GM23338 (cell line): Measurements from ENCODE around the gene PCMT1. TPM values are rescaled to one million over a fixed set of nuclear protein-coding genes. Genes with fewer than 3 reads are reported as not detected.
A peak's percentile ranks its signal among the peaks of the same experiment; 100 is the strongest.
"Not testable (repeated sequence)": the region's sequence is repeated elsewhere in the genome, so short reads cannot be mapped to it uniquely, and the experiment has no call there.

Experiments
- ATAC-seq: fragments of 200-7000 bp; cut with Tn5 transposase; 3 replicates; pipeline ENCODE4 v1.9.1; 2020
- DNase-seq: peaks from one replicate; pipeline ENCODE4 v3.0.0-alpha.2; 2015; ENCODE audit warnings: low spot score
- H2AFZ ChIP-seq: fragments of 200-600 bp; sonication (generic); 2 replicates; pipeline ENCODE4 v1.8.0; 2016; ENCODE audit warnings: antibody characterized with exemption, mild to moderate bottlenecking, moderate library complexity
- H3F3A ChIP-seq: fragments of 200-600 bp; sonication (generic); replicated peaks from 2 replicates; pipeline ENCODE4 v1.8.0; 2017; ENCODE audit warnings: antibody characterized with exemption, mixed run types, low read depth
- H3K27ac ChIP-seq: fragments of 200-600 bp; sonication (generic); 2 replicates; pipeline ENCODE4 v1.6.1; 2016; ENCODE audit warnings: low read depth
- H3K27me3 ChIP-seq: fragments of 200-600 bp; sonication (generic); 2 replicates; pipeline ENCODE4 v1.8.0; 2016; ENCODE audit warnings: mild to moderate bottlenecking, mixed run types, moderate library complexity; ENCODE audit not compliant: insufficient read depth
- H3K36me3 ChIP-seq: fragments of 200-600 bp; sonication (generic); 2 replicates; pipeline ENCODE4 v1.8.0; 2016; ENCODE audit warnings: mild to moderate bottlenecking; ENCODE audit not compliant: insufficient read depth
- H3K4me1 ChIP-seq: fragments of 200-600 bp; sonication (generic); 2 replicates; pipeline ENCODE4 v1.8.0; 2016; ENCODE audit warnings: mild to moderate bottlenecking, moderate library complexity; ENCODE audit not compliant: insufficient read depth
- H3K4me2 ChIP-seq: fragments of 200-600 bp; sonication (generic); 2 replicates; pipeline ENCODE4 v1.7.1; 2017; ENCODE audit warnings: mixed run types
- H3K4me3 ChIP-seq: fragments of 200-600 bp; sonication (generic); 2 replicates; pipeline ENCODE4 v1.6.1; 2016; ENCODE audit warnings: mixed run types
- H3K79me2 ChIP-seq: fragments of 200-600 bp; sonication (generic); replicated peaks from 2 replicates; pipeline ENCODE4 v1.8.0; 2017; ENCODE audit warnings: mild to moderate bottlenecking; ENCODE audit not compliant: insufficient read depth
- H3K9me2 ChIP-seq: fragments of 200-600 bp; sonication (generic); 2 replicates; pipeline ENCODE4 v1.8.0; 2017; ENCODE audit not compliant: insufficient read depth
- H4K20me1 ChIP-seq: fragments of 200-600 bp; sonication (generic); replicated peaks from 2 replicates; pipeline ENCODE4 v1.8.0; 2017; ENCODE audit warnings: mild to moderate bottlenecking; ENCODE audit not compliant: insufficient read depth
- H3K27ac Mint-ChIP-seq: 2 replicates; pipeline ENCODE4 v1.8.0; 2020; ENCODE audit warnings: inconsistent platforms, mild to moderate bottlenecking, moderate library complexity, mixed read lengths
- H3K27me3 Mint-ChIP-seq: 3 replicates; pipeline ENCODE4 v1.8.0; 2022; ENCODE audit warnings: low read depth, mild to moderate bottlenecking, moderate library complexity, mixed read lengths, inconsistent platforms; ENCODE audit not compliant: insufficient read depth, poor library complexity
- H3K36me3 Mint-ChIP-seq: 3 replicates; pipeline ENCODE4 v1.8.0; 2021; ENCODE audit warnings: low read depth, mild to moderate bottlenecking, inconsistent platforms, moderate library complexity, mixed read lengths
- H3K4me1 Mint-ChIP-seq: 3 replicates; pipeline ENCODE4 v1.8.0; 2020; ENCODE audit warnings: mild to moderate bottlenecking, inconsistent platforms, mixed read lengths
- H3K4me3 Mint-ChIP-seq: 3 replicates; pipeline ENCODE4 v1.8.0; 2021; ENCODE audit warnings: moderate library complexity, mild to moderate bottlenecking, inconsistent platforms, mixed read lengths
- H3K9me3 Mint-ChIP-seq: 3 replicates; pipeline ENCODE4 v1.8.0; 2020; ENCODE audit warnings: moderate library complexity, mild to moderate bottlenecking, inconsistent platforms, mixed read lengths
- CREB1 ChIP-seq: fragments of 250-450 bp; sonication (Bioruptor Pico); IDR thresholded peaks from 2 replicates; pipeline ENCODE4 v1.5.0; 2020; ENCODE audit warnings: low read depth, mild to moderate bottlenecking, moderate library complexity
- ETS1 ChIP-seq: IDR thresholded peaks from 2 replicates; pipeline ENCODE4 v1.6.1; 2016; ENCODE audit warnings: antibody characterized with exemption
- EZH2 ChIP-seq: fragments of 200-600 bp; sonication (generic); IDR thresholded peaks from one replicate; pipeline ENCODE4 v1.8.0; 2017; ENCODE audit warnings: antibody characterized with exemption, mild to moderate bottlenecking, low read depth; ENCODE audit not compliant: unreplicated experiment
- EZH2phosphoT487 ChIP-seq: fragments of 200-600 bp; sonication (generic); IDR thresholded peaks from one replicate; pipeline ENCODE4 v1.8.1; 2018; ENCODE audit warnings: antibody characterized with exemption; ENCODE audit not compliant: unreplicated experiment
- JUNB ChIP-seq: IDR thresholded peaks from one replicate; pipeline ENCODE4 v1.6.1; 2016; ENCODE audit warnings: antibody characterized with exemption; ENCODE audit not compliant: unreplicated experiment
- NANOG ChIP-seq: IDR thresholded peaks from 2 replicates; pipeline ENCODE4 v1.6.1; 2016; ENCODE audit warnings: antibody characterized with exemption, borderline replicate concordance
- REST ChIP-seq: IDR thresholded peaks from one replicate; pipeline ENCODE4 v1.6.1; 2018; ENCODE audit warnings: antibody characterized with exemption; ENCODE audit not compliant: unreplicated experiment
- STAT1 ChIP-seq: IDR thresholded peaks from one replicate; pipeline ENCODE4 v1.6.1; 2016; ENCODE audit warnings: antibody characterized with exemption; ENCODE audit not compliant: unreplicated experiment
- ZNF114 ChIP-seq: fragments of 250-450 bp; sonication (Bioruptor Pico); IDR thresholded peaks from 2 replicates; pipeline ENCODE4 v1.5.0; 2020; ENCODE audit warnings: mild to moderate bottlenecking, moderate library complexity
- ZNF462 ChIP-seq: fragments of 250-450 bp; sonication (Bioruptor Pico); IDR thresholded peaks from 2 replicates; pipeline ENCODE4 v1.5.0; 2020; ENCODE audit warnings: mild to moderate bottlenecking, moderate library complexity
- polyA plus RNA-seq: library from polyadenylated mRNA; unstranded; fragments of >200 nt; fragmentation: Nextera tagmentation; extraction: Ambion mirVana; gene quantifications from 2 replicates; pipeline ENCODE4 v1.2.1, GENCODE V29; 2016
- total RNA-seq: library from RNA; depleted of rRNA; stranded (reverse); fragments of >200 nt; shearing (Covaris generic); gene quantifications from 2 replicates; pipeline ENCODE4 v1.2.3, GENCODE V29; 2014

Gene PCMT1
- total and polyA plus RNA-seq, 2 experiments from 2014 or later, result 87.6 to 168 TPM

GRCh38 chr6:149750136-149750609 lies 632 bp downstream of the PCMT1 start (continued):
- TF ChIP-seq ETS1 (no peak), STAT1 (no peak), ZNF114 (no peak), EZH2phosphoT487 (no peak)

GRCh38 chr6:149751239-149751638 lies 1.7 kb downstream of the PCMT1 start:
- Mint-ChIP-seq H3K27ac (no peak overlapping the region), H3K4me3 (peak overlapping the region; percentile 89; the same call in 2 of the 3 replicates), H3K27me3 (peaks cover 10% of the 10 kb centered on the region), H3K4me1 (peaks cover 12% of the 10 kb centered on the region; the same call in 2 of the 3 replicates), H3K36me3 (no peaks in the 10 kb centered on the region), H3K9me3 (no peaks in the 10 kb centered on the region; the same call in 2 of the 3 replicates)
- H2AFZ ChIP-seq, result no peak overlapping the region
- H3K79me2 ChIP-seq, result peaks cover 61% of the 10 kb centered on the region
- H3K9me2 ChIP-seq, result no peaks in the 10 kb centered on the region; the same call in 1 of the 2 replicates
- H3K27ac ChIP-seq, result no peak overlapping the region
- H4K20me1 ChIP-seq, result peaks cover 19% of the 10 kb centered on the region
- H3F3A ChIP-seq, result 0 out of 2 replicates have a peak, but pooled peaks cover 4% of the 10 kb centered on the region
- no peak for TF ChIP-seq EZH2phosphoT487
- no peak for TF ChIP-seq NANOG
- no peak for TF ChIP-seq CREB1
- TF ChIP-seq JUNB, result no peak
- TF ChIP-seq STAT1, result no peak
- TF ChIP-seq REST, result no peak
- TF ChIP-seq EZH2, result no peak
- TF ChIP-seq ZNF462, result no peak
- H3K36me3 ChIP-seq, result no peaks in the 10 kb centered on the region
- DNase-seq (no peak), ATAC-seq (no peak)
- peaks cover 13% of the 10 kb centered on the region; the same call in 1 of the 2 replicates for H3K4me1 ChIP-seq
- no peak overlapping the region for H3K4me2 ChIP-seq
- H3K27me3 ChIP-seq, result no peaks in the 10 kb centered on the region
- H3K4me3 ChIP-seq, result peak overlapping the region; percentile 87

GRCh38 chr6:149751920-149752319 lies 2.4 kb downstream of the PCMT1 start:
- H4K20me1 ChIP-seq, result peaks cover 19% of the 10 kb centered on the region
- not testable (repeated sequence) for H3K27me3 ChIP-seq, H3K4me3 ChIP-seq, H3K9me2 ChIP-seq, ATAC-seq, H3K9me3 Mint-ChIP-seq, H2AFZ ChIP-seq, H3K4me1 Mint-ChIP-seq, H3K27me3 Mint-ChIP-seq, H3K4me2 ChIP-seq, H3K36me3 Mint-ChIP-seq, H3F3A ChIP-seq, H3K27ac ChIP-seq, H3K27ac Mint-ChIP-seq, H3K4me1 ChIP-seq, DNase-seq, H3K36me3 ChIP-seq
- peak overlapping the region; percentile 36; the same call in 1 of the 3 replicates for H3K4me3 Mint-ChIP-seq
- H3K79me2 ChIP-seq, result peaks cover 68% of the 10 kb centered on the region
